Fibroblast of villous mesenchyme (primary cell): ENCODE data around the gene C12orf75. TPM values are rescaled to one million over a fixed set of nuclear protein-coding genes. Genes with fewer than 3 reads are reported as not detected.

Source experiments
- DNase-seq: peaks from one replicate; pipeline ENCODE4 v3.0.0-alpha.2; 2010; ENCODE audit warnings: low read depth
- H3K4me3 ChIP-seq: 2 replicates; pipeline ENCODE4 v1.5.1; 2011; ENCODE audit warnings: low read depth, mild to moderate bottlenecking, low read length
- total RNA-seq: library from RNA; depleted of rRNA; stranded (reverse); fragments of >200 nt; gene quantifications from 2 replicates; pipeline ENCODE4 v1.2.3, GENCODE V29; 2012
- TF ChIP-seq, protein P1 (sequence below): IDR thresholded peaks from 2 replicates; pipeline ENCODE4 v1.5.1; 2012; ENCODE audit warnings: low read depth, mild to moderate bottlenecking, low read length; ENCODE audit not compliant: insufficient read depth

C12orf75 gene
- total RNA-seq = 295 and 302 TPM in 2 replicates

- TF ChIP-seq, protein P1, sequence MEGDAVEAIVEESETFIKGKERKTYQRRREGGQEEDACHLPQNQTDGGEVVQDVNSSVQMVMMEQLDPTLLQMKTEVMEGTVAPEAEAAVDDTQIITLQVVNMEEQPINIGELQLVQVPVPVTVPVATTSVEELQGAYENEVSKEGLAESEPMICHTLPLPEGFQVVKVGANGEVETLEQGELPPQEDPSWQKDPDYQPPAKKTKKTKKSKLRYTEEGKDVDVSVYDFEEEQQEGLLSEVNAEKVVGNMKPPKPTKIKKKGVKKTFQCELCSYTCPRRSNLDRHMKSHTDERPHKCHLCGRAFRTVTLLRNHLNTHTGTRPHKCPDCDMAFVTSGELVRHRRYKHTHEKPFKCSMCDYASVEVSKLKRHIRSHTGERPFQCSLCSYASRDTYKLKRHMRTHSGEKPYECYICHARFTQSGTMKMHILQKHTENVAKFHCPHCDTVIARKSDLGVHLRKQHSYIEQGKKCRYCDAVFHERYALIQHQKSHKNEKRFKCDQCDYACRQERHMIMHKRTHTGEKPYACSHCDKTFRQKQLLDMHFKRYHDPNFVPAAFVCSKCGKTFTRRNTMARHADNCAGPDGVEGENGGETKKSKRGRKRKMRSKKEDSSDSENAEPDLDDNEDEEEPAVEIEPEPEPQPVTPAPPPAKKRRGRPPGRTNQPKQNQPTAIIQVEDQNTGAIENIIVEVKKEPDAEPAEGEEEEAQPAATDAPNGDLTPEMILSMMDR = no peak
- DNase-seq = peak; percentile 67
- H3K4me3 ChIP-seq = peak within 1 kb of the TSS; percentile 81
Observed at GRCh38 chr12:105330283-105330930, at the start of gene C12orf75. Gene C12orf75 (plus strand): TSS chr12:105330691. CDS start chr12:105330892, 201 bp downstream.

DNA sequence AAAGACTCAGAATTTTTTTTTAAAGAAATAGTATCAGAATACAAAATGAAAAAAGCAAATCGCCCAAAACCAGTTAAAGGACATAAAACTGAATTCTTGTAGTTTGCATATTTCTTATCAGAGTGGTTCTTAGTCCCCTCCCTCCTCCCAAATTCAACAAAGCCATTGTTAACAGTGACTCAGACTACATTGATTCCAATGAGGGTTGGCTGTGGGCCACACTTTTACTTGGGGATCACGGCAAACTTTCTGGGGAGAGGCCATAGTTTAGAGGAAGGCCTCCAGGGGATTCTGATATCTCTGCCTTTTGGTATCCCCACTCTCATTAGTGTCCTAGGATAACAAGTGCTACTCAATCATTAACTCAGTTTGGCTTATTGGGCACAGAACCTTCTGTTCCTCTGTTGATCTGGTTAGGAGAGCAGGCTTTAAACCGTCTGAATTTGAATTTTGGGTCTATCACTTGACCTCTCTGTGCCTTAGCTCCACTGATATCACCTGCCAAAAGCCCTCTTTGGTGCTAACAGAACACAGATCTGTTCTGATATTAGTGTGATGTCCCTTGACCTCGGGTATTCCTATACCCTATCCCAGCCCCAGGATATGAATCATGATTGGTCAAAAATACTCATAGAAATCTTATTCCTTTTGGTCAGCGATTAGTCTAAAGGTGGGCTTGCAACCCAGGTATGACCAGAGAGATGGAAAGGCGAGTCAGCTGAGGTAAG, 49.4 kb upstream of the C12orf75 start:
- no peak for DNase-seq
- TF ChIP-seq, protein P1 = no peak
- H3K4me3 ChIP-seq = no peak overlapping the region

- no peak overlapping the region for H3K4me3 ChIP-seq
- TF ChIP-seq, protein P1 = no peak
- no peak for DNase-seq
Observed at GRCh38 chr12:105281694-105282049, 48.8 kb upstream of the C12orf75 start.

GRCh38 chr12:105285378-105285777, 45.1 kb upstream of the C12orf75 start:
- TF ChIP-seq, protein P1 = no peak
- no peak for DNase-seq
- H3K4me3 ChIP-seq = no peak overlapping the region

DNA sequence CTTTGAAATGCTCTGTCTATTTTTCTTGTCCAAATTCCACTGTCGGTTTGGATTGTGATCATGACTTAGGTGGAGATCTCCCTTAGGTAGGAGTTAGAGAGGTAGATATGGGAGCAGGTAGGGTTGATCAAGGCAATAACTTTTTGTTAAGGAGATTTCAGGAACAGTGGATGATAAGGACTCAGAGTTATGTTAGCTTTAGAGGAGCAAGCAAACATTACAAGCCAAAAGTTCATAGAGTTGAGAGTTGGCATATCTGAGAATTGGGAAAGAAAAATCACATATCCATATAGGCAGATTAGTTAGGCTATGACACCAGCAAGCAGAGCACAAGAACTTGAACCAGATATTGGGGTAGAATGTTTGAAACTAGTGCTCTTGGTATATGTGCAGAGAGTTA, 43.1 kb upstream of the C12orf75 start:
- no peak for DNase-seq
- TF ChIP-seq, protein P1 = no peak
- no peak overlapping the region for H3K4me3 ChIP-seq

GRCh38 chr12:105288311-105288996, 42.0 kb upstream of the C12orf75 start:
- no peak for DNase-seq
- H3K4me3 ChIP-seq = no peak overlapping the region
- TF ChIP-seq, protein P1 = no peak
